Measurements from ENCODE around the gene LMNTD1. TPM values are rescaled to one million over a fixed set of nuclear protein-coding genes. Genes with fewer than 3 reads are reported as not detected.

The LMNTD1 gene
- total RNA-seq, 1 experiment from 2014 or later = not detected

GRCh38 chr12:25552681-25553080 is 402 bp downstream of the LMNTD1 start:
- TF ChIP-seq CTCF (conservative IDR thresholded peaks at IDR 0.05) (no peak), EZH2 (IDR thresholded peaks at IDR 0.05; ENCODE audit: low read depth) (no peak)
- H3K27me3 ChIP-seq (ENCODE audit: insufficient read depth, low read depth) = no peaks in the 10 kb centered on the region
- POLR2A ChIA-PET (ENCODE audit: unreplicated experiment) = interaction anchor here (0.7 kb wide), 1 partner anchor 404 kb away, joined by 4 read pairs; no protein-coding TSS in a partner anchor
- CTCF ChIA-PET = interaction anchor here (0.6 kb wide), 1 partner anchor 400 kb away, joined by 4 read pairs; no protein-coding TSS in a partner anchor
- no peak for DNase-seq
- no peaks in the 10 kb centered on the region for H3K9me2 ChIP-seq (ENCODE audit: insufficient read depth)
- H2AFZ ChIP-seq = no peak overlapping the region
- H3K4me3 ChIP-seq = no peak overlapping the region
- H3F3A ChIP-seq (ENCODE audit: insufficient read depth, low read depth) = no peaks in the 10 kb centered on the region; the same call in 1 of the 2 replicates
- no peaks in the 10 kb centered on the region for H3K79me2 ChIP-seq (ENCODE audit: low read depth)
- intact Hi-C loops (cut with micrococcal nuclease; ENCODE audit: unreplicated experiment) = no loop called here
- no peaks in the 10 kb centered on the region for H3K9me3 ChIP-seq (ENCODE audit: insufficient read depth, low read depth)
- H3K36me3 ChIP-seq (ENCODE audit: low read depth) = no peaks in the 10 kb centered on the region
- no peaks in the 10 kb centered on the region for H4K20me1 ChIP-seq (ENCODE audit: insufficient read depth)
- no peak overlapping the region for H3K27ac ChIP-seq
- BruUV-seq (replicated peaks) = no TSS peak
- no peak overlapping the region for H3K4me2 ChIP-seq
- H3K4me1 ChIP-seq (replicated peaks; ENCODE audit: insufficient read depth) = no peaks in the 10 kb centered on the region

GRCh38 chr12:25550186-25550585 is 2.9 kb downstream of the LMNTD1 start:
- intact Hi-C loops (cut with micrococcal nuclease; ENCODE audit: unreplicated experiment) = no loop called here
- H3K27me3 ChIP-seq (ENCODE audit: insufficient read depth, low read depth) = no peaks in the 10 kb centered on the region
- no peaks in the 10 kb centered on the region for H3K9me3 ChIP-seq (ENCODE audit: insufficient read depth, low read depth)
- TF ChIP-seq EZH2 (IDR thresholded peaks at IDR 0.05; ENCODE audit: low read depth) (no peak), CTCF (conservative IDR thresholded peaks at IDR 0.05) (no peak)
- H3K4me2 ChIP-seq = no peak overlapping the region
- H3K36me3 ChIP-seq (ENCODE audit: low read depth) = no peaks in the 10 kb centered on the region
- H3K27ac ChIP-seq = no peak overlapping the region
- H3K9me2 ChIP-seq (ENCODE audit: insufficient read depth) = no peaks in the 10 kb centered on the region
- no peak for DNase-seq
- no TSS peak for BruUV-seq (replicated peaks)
- no peaks in the 10 kb centered on the region for H3K79me2 ChIP-seq (ENCODE audit: low read depth)
- H4K20me1 ChIP-seq (ENCODE audit: insufficient read depth) = no peaks in the 10 kb centered on the region
- no peak overlapping the region for H3K4me3 ChIP-seq
- ChIA-PET CTCF (no interaction called here), POLR2A (ENCODE audit: unreplicated experiment) (no interaction called here)
- no peaks in the 10 kb centered on the region; the same call in 1 of the 2 replicates for H3F3A ChIP-seq (ENCODE audit: insufficient read depth, low read depth)
- no peaks in the 10 kb centered on the region for H3K4me1 ChIP-seq (replicated peaks; ENCODE audit: insufficient read depth)
- no peak overlapping the region for H2AFZ ChIP-seq

- H3K4me1 ChIP-seq (replicated peaks; ENCODE audit: insufficient read depth) = no peaks in the 10 kb centered on the region
- intact Hi-C loops (cut with micrococcal nuclease; ENCODE audit: unreplicated experiment) = no loop called here
- H3F3A ChIP-seq (ENCODE audit: insufficient read depth, low read depth) = no peaks in the 10 kb centered on the region; the same call in 1 of the 2 replicates
- H3K9me3 ChIP-seq (ENCODE audit: insufficient read depth, low read depth) = no peaks in the 10 kb centered on the region
- no peak for DNase-seq
- H3K4me3 ChIP-seq = no peak overlapping the region
- no peak overlapping the region for H3K4me2 ChIP-seq
- POLR2A ChIA-PET (ENCODE audit: unreplicated experiment) = interaction anchor here (0.6 kb wide), 1 partner anchor 54 kb away, joined by 4 read pairs; no protein-coding TSS in a partner anchor
- no peaks in the 10 kb centered on the region for H3K27me3 ChIP-seq (ENCODE audit: insufficient read depth, low read depth)
- H3K36me3 ChIP-seq (ENCODE audit: low read depth) = no peaks in the 10 kb centered on the region
- H3K27ac ChIP-seq = no peak overlapping the region
- no TSS peak for BruUV-seq (replicated peaks)
- no peak for TF ChIP-seq CTCF (conservative IDR thresholded peaks at IDR 0.05)
- no peak for TF ChIP-seq EZH2 (IDR thresholded peaks at IDR 0.05; ENCODE audit: low read depth)
- H4K20me1 ChIP-seq (ENCODE audit: insufficient read depth) = no peaks in the 10 kb centered on the region
- no peaks in the 10 kb centered on the region for H3K79me2 ChIP-seq (ENCODE audit: low read depth)
- CTCF ChIA-PET = no interaction called here
- no peaks in the 10 kb centered on the region for H3K9me2 ChIP-seq (ENCODE audit: insufficient read depth)
- H2AFZ ChIP-seq = no peak overlapping the region
These were observed 4.0 kb downstream of the LMNTD1 start for GRCh38 chr12:25549120-25549519.

Measured in PC-9 (cell line).